Astrocyte (in vitro differentiated cells and primary cell): Measurements from ENCODE around the gene FBN1.

Source experiments
- EZH2 ChIP-seq: IDR thresholded peaks from 2 replicates; pipeline ENCODE4 v1.6.1; 2012; ENCODE audit warnings: mild to moderate bottlenecking, low read length, inconsistent platforms; ENCODE audit not compliant: insufficient read depth
- TF ChIP-seq, protein P1 (sequence below): IDR thresholded peaks from 2 replicates; pipeline ENCODE4 v1.5.1; 2011; ENCODE audit warnings: low read depth, mild to moderate bottlenecking, inconsistent platforms, low read length, moderate library complexity; ENCODE audit not compliant: insufficient read depth

- TF ChIP-seq, protein P1, sequence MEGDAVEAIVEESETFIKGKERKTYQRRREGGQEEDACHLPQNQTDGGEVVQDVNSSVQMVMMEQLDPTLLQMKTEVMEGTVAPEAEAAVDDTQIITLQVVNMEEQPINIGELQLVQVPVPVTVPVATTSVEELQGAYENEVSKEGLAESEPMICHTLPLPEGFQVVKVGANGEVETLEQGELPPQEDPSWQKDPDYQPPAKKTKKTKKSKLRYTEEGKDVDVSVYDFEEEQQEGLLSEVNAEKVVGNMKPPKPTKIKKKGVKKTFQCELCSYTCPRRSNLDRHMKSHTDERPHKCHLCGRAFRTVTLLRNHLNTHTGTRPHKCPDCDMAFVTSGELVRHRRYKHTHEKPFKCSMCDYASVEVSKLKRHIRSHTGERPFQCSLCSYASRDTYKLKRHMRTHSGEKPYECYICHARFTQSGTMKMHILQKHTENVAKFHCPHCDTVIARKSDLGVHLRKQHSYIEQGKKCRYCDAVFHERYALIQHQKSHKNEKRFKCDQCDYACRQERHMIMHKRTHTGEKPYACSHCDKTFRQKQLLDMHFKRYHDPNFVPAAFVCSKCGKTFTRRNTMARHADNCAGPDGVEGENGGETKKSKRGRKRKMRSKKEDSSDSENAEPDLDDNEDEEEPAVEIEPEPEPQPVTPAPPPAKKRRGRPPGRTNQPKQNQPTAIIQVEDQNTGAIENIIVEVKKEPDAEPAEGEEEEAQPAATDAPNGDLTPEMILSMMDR: no peak
- no peak for TF ChIP-seq EZH2
Observed at GRCh38 chr15:48667701-48668100, 22.2 kb upstream of the FBN1 start.
